Stimulated activated CD4-positive, alpha-beta T cell treated with anti-CD3 and anti-CD28 coated beads, Interleukin-15, amount 100 ng/mL, for 48 hours (primary cell): Measurements from ENCODE around the gene MRPS14.
A peak's percentile ranks its signal among the peaks of the same experiment; 100 is the strongest.

ENCODE experiments used
- DNase-seq, 2 donors: peaks; one replicate each; pipeline ENCODE4 v3.0.0-alpha.2; 2020; ENCODE audit warnings: low read depth in 2 of 2

The MRPS14 gene

GRCh38 chr1:174984952-174985351 is 38.3 kb downstream of the MRPS14 start:
- no peak for DNase-seq

- DNase-seq = peak in 1 of 2 donors; percentile 25
Measured at GRCh38 chr1:174982971-174983689, 40.1 kb downstream of the MRPS14 start.

GRCh38 chr1:174976436-174977108 is 46.7 kb downstream of the MRPS14 start:
- no peak for DNase-seq

GRCh38 chr1:174975764-174976163 is 47.5 kb downstream of the MRPS14 start:
- DNase-seq = no peak

- DNase-seq = no peak
Measured at GRCh38 chr1:174974711-174975119, 48.5 kb downstream of the MRPS14 start.

GRCh38 chr1:174971902-174972301 is 51.3 kb downstream of the MRPS14 start:
- no peak for DNase-seq

- no peak for DNase-seq
Measured at GRCh38 chr1:174971466-174971865, 51.8 kb downstream of the MRPS14 start.

- DNase-seq = no peak
Measured at GRCh38 chr1:174969977-174970376, 53.2 kb downstream of the MRPS14 start.

- no peak for DNase-seq
Measured at GRCh38 chr1:174968750-174969244, 54.4 kb downstream of the MRPS14 start.

GRCh38 chr1:174967845-174968705 is 55.1 kb downstream of the MRPS14 start:
- DNase-seq = no peak

GRCh38 chr1:174966008-174966572 is 57.1 kb downstream of the MRPS14 start:
- DNase-seq = no peak

- DNase-seq = no peak
Measured at GRCh38 chr1:174965362-174966007, 57.7 kb downstream of the MRPS14 start.

- DNase-seq = no peak
Measured at GRCh38 chr1:174964972-174965361, 58.3 kb downstream of the MRPS14 start.

GRCh38 chr1:174964261-174964971 is 58.8 kb downstream of the MRPS14 start:
- no peak for DNase-seq

- no peak for DNase-seq
Measured at GRCh38 chr1:174963529-174964125, 59.6 kb downstream of the MRPS14 start.
